GM12874 (cell line): ENCODE results near the gene TIMM22.

Experiments
- TF ChIP-seq, protein P1 (sequence below): IDR thresholded peaks from 2 replicates; pipeline ENCODE4 v1.5.1; 2011; ENCODE audit warnings: low read depth, mild to moderate bottlenecking, control low read depth, low read length, moderate library complexity; ENCODE audit not compliant: insufficient read depth

TIMM22 gene

DNA sequence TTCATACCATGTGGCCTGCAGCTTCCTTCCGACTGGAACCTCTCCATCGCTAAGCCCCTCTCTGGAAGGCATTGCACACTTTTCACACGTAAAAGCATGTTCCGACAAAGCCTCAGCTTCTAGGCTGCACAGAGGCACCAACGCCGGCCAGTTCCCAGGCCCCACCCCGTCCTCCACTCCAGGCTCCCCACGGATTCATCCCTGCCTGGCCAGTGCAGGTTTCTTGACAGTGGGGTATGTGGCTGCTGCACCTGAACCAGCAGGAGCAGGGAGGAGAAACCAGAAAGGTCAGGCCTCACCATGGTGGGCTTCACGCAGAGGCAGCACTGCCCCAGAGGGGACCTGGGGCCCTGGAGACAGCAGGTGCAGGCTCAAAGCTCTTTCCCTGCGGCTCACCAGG, 14.2 kb downstream of the TIMM22 start:
- TF ChIP-seq, protein P1, sequence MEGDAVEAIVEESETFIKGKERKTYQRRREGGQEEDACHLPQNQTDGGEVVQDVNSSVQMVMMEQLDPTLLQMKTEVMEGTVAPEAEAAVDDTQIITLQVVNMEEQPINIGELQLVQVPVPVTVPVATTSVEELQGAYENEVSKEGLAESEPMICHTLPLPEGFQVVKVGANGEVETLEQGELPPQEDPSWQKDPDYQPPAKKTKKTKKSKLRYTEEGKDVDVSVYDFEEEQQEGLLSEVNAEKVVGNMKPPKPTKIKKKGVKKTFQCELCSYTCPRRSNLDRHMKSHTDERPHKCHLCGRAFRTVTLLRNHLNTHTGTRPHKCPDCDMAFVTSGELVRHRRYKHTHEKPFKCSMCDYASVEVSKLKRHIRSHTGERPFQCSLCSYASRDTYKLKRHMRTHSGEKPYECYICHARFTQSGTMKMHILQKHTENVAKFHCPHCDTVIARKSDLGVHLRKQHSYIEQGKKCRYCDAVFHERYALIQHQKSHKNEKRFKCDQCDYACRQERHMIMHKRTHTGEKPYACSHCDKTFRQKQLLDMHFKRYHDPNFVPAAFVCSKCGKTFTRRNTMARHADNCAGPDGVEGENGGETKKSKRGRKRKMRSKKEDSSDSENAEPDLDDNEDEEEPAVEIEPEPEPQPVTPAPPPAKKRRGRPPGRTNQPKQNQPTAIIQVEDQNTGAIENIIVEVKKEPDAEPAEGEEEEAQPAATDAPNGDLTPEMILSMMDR = no peak

DNA sequence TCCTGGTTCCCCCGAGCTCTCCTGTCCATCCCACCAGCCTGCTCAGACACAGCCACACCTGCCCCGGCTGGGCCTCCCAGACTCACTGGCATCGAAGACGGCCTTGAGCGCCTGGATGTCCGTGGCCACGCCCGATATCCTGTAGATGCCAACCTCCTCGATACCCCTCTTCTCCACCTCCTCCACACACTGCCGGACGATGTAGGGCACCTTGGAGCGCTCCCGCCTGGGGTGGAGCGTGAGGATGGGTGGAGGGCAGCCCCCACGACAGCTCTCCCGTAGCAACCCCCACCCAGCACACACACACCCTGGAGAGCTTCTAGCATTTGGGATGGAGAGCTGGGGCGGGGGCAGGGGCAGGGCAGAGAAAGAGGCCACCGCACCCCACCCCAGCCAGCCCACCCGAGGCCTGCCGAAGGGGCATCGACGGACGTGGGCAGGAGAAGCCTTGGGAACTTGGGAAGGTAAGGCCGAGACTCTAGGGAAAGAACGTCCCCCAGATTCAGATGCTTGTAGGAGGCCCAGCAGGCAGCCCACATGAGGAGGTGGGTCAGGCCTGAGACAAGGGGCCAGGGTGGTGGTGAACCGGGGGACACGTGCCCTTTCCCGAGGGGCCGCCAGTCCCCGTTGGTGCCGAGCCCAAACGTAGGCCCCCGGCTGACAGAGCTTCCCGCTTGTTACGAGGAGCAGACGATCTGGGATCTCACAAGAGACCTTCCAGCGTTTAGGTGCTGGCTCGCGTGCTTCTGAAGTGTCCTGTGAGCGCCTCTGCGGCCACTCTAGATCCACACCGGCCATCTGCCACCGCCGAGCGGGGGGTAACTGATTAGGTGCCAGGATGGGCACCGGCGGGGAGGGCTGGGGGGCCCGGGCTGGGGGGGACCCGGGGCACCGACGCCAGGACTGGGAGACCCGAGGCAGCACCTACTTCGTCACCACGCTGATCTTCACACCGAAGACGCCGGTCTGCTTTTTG, 15.1 kb downstream of the TIMM22 start:
- TF ChIP-seq, protein P1 = no peak

DNA sequence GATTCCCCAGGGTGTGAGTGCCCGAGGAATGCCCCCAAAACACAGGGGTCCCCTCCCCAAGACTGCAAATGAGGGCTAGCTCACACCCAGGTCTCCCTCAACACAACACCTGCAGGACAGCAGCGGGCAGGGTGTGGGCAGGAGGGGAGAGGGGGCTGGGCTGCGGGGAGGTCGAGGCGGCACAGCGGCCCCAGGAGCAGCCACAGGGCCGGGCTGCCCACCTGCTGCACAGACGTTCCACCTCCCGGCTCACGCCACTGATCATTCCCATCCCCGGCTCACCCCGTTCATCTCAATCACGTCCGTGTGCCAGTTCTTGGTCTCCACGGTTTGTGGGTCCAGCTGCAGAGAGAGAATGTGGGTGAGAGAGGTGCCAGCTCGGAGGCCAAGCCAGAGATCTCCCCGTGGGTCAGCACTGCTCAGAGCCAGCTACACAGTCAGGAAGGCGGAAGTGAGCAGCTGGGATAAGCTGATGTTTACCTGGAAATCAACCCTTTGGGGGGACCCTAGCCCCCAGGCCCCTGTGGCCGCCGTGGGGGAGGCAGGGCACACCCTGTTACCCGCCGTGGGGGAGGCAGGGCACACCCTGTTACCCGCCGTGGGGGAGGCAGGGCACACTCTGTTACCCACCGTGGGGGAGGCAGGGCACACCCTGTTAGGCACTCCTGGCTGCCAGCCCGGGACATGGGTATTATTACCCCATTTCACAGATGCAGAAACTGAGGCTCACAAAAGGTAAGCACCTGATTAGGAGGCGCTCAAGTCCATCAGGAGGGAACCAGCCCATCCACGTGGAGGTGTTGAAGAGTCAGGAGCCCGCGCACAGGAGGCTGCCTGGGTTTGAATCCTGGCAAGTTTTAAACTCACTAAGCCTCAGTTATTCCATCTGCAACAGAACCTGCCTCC, 16.1 kb downstream of the TIMM22 start:
- TF ChIP-seq, protein P1 = no peak

DNA sequence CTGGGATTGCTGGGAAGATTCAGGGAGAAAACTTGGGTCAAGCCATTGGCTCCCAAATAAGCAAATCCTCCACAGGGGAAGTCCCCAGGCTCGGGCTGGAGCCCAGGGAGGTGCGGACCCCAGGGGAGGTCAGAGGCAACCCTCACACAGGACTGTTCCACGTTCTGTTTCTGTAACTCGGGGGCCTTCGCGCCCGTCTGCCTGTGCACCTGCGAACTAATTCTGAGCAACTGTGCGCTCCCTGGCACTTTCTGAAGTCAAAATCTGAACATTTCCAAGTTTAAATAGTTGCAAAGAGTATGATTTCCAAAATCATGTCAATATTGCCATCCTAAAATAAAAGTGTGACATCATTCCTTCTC, 16.8 kb downstream of the TIMM22 start:
- TF ChIP-seq, protein P1 = no peak

DNA sequence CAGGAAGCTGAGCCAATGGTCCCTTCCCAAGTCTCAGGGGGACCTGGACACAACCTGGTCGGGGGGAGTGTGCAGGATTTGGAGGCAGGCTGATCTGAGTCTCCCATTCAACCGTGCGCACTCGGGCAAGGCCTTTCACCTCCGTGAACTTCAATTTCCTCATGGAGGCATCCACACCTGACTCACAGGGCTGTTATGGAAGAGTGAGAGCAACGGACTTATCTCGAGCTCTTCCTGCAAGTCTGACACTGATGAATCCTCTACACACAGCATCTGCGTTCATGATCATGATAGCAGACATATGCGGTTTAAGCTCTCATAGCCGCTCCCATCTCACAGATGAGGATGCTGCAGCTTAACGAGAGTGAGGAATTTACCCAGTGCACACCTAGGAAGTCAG, 21.6 kb downstream of the TIMM22 start:
- TF ChIP-seq, protein P1 = no peak

DNA sequence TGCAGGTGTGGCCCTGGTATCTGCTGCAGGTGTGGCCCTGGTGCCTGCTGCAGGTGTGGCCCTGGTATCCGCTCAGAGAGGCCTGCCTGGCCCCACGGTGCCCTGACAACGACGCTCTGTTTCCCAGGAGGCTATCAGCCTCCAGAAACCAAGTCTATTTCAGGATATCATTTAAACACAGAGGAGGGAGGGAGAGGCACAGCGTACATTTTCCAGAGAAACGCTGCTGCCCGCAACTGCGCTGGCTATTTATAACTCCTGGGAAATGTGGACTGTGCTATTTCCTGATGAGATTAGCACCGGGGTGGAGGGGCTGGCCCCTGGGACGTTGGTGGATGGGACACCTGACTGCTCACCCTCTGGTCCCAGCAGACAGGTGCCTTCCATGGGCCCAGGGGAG, 22.5 kb downstream of the TIMM22 start:
- TF ChIP-seq, protein P1 = no peak

DNA sequence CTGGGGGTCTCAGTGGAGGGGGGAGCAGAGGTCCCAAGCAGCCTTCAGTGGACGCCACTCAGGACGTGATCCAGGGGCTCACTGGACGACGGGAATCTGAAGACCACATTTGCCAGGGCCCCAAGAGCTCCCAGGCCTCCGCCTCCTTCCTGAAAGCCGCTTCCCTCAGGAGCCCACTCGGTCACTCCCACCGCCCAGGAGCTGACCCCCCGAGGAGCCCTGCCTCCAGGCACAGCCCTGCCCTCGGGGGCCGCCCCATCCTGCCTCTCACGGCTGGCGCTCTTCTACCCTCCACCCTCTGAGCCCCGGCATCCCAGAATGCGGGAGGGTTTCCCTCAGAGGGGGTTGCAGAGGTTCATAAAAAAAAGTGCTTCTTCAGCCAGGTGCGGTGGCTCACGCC, 24.2 kb downstream of the TIMM22 start:
- TF ChIP-seq, protein P1 = no peak
